KG1 (cell line): ENCODE measurements around the gene SLC25A15.

ENCODE experiments used
- DNase-seq: peaks from one replicate; lab custom pipeline; 2025; lab: John Stamatoyannopoulos, UW

The SLC25A15 gene

DNA sequence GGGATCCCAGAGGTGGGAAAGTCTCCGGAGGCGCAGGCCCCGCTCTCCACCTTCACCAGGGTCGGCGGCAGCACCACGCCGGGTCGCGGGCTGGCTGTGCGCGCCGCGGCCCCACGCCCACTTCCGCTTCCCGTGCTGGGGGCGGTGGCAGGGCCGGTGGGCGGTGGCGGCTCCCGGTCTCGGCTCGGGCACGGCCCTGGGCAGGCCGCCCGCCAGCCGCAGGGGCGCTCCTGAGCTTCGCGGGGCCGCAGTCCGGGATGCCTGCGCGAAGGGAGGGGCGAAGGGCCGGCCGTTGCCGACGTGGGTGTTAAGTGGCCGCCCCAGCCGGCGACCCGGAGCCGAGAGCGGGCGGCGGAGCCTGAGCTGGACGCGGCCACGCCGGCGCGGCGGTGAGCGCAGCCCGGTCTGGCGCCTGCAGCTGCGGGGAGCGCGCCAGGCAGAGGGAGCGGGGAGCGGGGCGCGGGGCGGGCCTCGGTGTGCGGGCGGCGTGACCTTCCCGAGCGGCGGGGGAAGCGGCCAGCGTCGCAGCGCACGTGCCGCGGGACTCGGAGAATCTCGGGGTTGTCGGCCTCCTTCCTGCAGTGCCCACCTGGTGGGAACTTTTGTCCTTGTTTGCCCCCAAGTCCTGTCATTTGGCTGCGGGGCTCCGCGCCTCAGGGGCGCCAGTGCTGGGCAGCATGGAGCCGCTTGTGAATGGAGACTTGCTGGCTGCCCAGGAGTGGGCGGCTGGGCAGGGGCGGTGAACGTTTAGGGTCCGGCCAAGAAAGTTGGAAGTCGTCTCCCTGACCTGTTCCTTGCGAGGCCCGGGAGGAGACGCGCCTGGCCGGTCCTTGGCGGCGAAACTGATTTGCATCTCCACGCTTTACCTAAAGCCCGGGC is at the start of gene SLC25A15:
SLC25A15 (plus strand) TSS at position 337 of the 879 bp plus-strand sequence. CDS start 3,616 bp downstream, outside the sequence.
- peak; percentile 34 for DNase-seq

DNA sequence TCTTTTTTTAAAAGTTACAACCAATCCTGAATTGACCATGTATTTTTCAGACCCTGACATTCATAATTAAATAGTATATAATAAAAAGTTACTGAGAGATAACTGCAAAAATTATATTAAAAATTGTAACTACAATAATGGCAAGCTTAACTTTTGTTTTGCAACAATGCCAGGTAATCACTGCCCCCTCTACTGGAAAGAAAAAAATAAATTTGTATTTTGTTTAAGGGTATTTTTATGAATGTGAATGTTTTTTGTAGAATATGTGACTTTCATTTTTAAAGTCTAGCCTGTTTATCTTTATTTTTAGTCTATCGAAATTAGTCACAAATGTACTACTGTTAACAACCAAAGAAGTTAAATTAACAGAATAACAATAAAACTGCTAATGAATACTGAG is 40.1 kb upstream of the SLC25A15 start:
- no peak for DNase-seq

DNA sequence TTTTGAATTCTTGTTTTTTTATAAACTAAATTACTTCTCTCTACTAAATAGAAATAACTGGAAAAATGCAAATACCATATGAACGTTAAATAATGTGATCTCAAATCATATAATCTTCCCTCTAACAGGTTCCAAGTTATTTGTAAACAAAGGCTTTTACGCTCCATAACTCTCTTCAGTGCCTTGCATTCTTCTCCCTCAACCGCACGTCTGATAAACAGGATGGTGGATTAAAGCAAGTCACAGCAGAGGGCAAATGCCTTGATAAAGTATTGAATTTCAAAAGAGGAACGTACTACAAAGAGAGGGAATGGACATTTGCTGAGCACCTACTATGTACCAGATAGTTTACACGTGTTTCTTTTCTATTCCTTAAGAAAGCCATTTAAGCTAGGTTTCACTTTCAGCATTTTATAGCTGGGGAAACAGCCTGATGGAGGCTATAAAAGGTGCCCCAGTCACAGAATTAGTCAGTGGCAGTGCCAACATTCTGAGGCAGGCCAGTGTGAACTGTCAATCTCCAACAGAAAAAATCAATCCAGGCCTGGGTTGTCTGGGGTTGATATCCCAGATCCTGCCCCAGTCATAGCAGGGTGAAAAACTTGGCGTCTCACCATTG is 34.2 kb upstream of the SLC25A15 start:
- DNase-seq, result no peak

DNA sequence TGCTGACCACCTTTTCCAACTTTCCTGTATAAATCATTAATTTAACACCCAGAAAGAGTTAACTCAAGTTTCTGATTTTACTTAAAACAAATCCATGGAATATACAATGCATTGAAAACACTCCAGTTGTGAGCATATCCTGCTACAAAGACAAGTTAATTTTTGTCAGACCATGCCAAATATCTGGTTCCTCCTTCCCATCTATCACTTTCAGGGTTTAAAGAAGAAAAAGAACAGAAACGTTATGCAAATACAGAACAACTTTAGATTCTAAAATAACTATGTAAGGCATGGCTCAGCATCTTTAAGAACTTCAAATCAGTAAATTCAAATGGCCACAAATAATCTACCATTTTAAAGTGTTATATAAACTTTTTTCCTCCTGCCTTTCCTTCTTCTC is 33.4 kb upstream of the SLC25A15 start:
- DNase-seq, result no peak

DNA sequence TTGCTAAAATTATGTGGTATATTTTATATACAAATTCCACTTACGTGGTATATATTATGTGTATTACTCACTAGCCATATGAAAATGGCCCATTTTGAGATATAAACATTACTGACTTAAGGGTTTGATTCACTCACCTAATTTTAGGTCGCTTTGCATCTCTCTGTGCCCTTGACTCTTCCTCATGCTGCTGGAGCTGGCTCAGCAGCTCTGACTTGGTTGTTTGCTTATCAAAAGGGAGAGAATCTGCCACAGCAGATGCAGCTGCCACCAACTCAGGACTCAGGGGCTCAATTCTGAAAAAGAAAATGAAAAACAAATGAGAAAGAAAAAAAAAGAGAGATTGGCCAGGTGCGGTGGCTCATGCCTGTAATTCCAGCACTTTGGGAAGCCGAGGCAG is 30.6 kb upstream of the SLC25A15 start:
- DNase-seq, result no peak

DNA sequence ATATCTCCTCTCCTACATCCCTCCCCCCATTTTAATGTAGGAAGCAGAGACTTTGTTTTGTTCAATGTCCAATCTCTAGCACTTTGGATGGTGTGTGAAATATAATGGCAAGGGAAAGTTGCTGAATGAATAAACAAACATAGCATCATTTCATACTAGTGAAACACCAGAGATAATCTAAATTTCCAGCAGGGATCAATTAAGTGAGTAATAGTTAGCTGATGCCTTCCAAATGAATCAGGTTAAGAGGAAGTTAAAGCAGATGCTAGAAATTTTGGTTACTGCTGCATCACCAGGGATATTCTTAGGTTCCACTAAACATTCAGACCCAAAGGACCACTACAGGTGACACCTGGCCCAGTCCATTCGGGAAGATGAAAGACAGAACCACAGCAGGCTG is 26.6 kb upstream of the SLC25A15 start:
- DNase-seq, result no peak

DNA sequence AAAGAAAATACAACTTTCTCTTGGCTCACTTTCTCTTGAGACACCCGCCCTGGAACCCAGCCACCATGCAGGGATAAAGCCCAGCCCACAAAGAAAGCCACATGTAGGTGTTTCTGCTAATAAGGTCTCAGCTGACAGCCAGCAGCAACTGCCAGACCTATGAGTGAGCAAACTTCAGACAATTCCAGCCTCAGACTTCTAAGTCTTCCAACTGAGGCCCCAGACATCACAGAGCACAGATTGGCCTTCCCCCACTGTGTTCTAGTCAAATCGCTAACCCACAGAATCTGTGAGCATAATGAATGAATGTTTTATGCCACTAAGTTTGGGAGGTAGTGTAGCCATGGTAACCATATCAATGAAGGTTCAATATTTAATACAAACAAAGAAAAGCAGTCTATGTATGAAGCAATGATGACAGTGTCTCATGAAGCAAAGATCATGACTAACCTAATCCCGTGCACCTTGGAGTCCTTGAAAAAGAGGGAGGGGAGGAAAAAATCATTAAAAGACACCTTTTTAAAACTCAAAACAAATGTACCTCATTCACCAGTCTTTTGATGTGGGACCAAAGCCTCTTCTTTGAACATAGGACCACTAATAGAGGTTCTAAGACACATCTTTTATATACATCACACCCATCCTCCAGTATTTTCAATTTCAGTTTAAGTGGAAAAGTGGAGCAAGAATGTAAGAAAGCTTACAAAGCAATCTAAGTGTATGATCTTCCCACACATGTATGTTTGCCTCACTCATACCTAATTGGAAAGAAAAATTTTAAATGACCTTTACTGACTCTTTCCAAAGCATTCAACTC is 24.6 kb upstream of the SLC25A15 start:
- DNase-seq, result no peak

DNA sequence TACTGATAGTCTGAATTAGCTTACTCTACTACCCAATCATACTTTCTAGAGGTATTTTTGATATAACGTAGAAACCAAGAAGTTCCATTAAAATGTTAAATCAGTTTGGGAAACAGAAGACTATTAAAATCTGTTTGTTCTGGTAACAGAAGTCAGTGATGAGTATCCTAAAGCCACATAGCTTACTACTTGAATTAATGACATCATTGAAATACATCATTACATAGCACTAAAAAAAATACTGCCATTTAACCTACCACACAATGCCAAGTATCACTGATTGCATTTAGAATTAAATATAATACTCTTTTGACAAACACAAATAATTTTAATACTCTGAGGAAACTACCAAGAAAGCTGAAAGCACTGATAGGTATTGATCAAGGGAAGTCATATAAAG is 23.8 kb upstream of the SLC25A15 start:
- no peak for DNase-seq

DNA sequence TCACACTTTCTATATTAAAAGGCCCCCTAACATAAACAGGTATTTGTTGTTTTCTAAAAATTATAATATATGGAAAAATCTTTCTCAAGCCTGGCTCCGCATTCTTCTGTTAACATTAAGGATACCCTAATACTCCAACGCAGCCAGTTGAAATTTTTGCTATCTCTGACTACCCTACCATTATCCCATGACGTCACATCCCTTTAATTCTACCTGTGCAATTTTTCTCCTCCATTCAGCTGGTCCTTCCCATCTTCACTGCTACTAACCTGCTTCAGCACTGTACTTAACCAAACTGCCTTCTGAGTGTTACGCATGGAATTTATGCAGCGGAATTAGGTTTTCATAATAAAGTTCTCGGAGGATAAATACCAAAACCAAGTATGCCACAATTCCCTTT is 19.4 kb upstream of the SLC25A15 start:
- DNase-seq, result no peak

DNA sequence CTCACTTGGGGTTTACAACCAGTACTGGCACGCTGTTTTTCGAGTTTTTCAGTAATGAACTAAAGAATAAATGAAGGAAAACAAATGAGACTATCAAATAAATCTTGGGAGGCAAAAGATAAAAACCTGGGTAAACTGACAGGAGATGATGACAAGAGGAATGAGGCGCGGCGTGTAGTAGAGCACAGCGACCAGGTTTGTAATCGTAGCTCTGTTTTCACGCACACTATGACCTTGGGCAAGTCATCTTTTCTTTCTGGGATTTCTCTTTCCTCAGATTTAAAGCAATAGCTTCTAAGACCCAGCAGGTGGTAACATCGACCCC is 18.8 kb upstream of the SLC25A15 start:
- DNase-seq, result no peak

DNA sequence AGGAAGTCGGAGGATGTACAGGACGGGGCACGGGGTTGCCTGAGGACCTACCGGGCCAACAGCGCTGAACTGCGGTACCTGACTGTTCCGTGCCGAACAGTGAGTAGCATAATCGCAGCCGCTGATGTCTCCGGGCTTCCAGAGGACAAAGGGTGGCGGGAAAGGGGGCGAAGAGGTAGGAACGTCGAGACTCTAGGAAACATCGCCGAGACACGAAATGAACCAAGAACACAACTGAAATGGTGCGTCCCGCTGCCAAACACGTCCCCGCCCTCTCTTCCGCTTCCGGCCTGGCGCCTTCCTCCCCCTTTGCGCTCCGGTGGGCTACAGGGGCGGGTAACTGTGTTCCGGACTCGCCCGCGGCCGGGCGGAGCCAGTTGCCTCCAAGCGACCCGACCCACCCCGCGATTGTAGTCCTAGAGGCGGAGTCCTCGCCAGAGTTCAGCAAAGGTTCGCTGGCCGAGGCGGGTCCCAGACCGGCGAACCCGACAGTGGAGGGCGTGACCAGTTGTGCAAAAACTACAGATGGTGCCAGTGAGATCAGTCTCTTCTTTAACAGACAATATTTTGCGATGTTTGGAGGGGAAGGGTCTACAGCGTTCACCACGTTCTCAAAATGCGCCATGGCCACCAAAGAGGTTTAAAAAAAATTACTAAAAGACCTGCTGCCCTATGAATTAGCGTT is 18.3 kb upstream of the SLC25A15 start, which contains the start of gene MRPS31:
MRPS31 (minus strand) TSS at position 257 of the 685 bp plus-strand sequence; CDS start at position 203, 54 bp downstream.
- peak; percentile 79 for DNase-seq

DNA sequence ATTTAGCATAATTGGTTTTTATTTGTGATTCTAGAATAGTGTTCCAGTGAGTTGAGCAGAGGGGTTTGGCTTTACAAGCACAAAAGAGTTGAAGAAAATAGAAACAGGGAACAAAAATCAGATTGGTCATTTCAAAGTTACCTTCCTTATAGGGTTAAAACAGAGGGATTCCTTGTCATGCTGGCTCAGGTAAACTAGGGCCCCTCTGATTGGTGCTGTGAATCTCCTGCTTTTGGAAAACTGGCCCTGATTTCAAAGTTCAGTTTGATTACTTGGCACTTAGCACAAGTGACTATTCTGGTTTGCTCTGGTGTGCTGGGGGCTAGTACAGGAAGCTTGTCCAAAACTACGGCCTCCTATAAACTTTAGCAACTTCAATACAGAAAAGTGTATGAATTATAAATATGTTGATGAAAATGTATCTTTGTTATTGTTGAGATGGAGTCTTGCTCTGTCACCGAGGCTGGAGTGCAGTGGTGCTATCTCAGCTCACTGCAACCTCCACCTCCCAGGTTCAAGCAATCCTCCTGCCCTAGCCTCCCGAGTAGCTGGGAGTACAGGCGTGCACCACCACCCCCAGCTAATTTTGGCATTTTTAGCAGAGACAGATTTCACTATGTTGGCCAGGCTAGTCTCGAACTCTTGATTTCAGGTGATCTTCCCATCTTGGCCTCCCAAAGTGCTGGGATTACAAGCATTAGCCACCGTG is 16.5 kb upstream of the SLC25A15 start:
- DNase-seq, result no peak

DNA sequence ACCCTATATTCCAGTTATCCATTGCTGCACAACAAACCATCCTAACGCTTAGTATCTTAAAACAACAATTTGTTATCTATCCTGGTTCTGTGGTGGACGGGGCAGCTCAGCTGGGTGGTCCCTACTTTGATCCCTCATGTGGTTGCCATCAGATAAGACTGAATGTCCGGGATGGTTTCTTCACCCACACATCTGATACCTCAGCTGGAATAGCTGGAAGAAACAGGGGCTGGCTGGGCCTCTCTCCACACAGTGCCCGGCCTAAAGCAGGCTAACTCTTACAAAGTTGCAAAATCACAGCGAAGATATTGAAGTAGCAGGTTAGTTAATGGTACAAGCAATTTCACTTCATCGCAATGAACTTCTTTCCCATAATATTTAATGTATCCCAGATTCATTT is 14.7 kb upstream of the SLC25A15 start:
- DNase-seq, result no peak

DNA sequence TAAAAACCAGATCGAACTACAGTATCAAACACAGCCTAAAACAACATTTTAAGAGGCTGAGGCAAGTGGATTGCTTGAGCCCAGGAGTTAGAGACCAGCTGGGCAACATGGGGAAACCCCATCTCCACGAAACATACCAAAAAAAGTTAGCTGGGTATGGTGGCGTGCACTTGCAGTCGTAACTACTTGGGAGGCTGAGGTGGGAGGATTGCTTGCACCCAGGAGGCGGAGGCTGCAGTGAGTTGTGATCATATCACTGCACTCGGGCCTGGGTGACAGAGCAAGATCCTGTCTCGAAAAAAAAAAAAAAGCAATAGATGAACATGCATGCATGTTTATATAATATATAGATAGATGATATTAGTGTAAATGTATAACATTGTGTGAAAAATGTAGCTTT is 13.2 kb upstream of the SLC25A15 start:
- DNase-seq, result no peak

DNA sequence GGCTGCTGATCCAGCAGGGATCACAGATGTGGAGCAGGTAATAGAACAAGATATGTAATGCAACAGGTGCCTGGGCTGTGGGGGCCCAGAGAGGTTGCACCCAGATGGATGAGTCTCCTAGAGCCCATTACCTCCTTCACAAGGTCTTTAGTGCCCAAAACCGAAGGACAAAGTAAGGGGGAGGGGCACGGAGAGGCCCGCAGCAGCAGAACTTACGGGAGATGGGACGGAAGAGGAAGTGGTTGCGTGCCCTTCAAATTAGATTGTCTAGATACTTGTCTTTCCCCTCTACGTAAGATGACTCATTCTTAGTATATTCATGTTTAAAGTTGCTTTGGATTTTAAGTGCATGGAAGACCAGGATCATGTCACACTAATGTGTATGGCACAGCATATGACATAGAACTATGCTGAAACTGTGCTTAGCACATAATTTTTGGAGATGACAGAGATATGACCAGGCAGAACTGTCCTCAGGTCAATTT is 12.7 kb upstream of the SLC25A15 start:
- DNase-seq, result peak; percentile 68

DNA sequence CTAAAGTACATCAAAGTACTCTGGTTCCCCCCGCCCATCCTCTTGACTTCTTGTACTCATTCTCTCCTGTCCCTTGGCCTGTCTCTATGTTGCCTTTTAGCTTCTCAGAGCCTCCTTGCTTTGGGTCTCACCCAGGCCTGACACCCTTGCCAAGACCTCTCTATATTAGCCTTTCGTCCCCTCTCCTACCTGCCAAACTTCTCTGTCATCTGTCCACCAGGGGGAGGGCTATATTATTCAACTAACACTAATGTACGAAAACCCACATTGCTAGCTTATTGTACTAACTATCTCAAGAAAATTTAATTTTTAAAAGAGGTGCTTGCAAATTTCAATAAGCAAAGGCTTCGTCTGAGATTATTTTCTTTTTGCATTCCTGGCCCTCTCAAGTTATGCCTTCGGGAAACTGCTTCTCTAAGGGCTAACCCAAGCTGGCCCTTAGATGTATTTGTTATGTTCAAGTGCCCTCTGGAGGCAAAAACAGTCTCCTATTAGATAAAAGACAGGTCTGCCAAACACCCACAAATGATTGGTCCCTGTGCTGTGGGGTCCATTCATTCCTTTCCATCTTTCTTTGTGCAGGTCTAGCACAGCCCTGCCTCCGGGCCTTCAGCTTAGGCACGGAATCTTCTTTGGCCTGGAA is 12.1 kb upstream of the SLC25A15 start:
- DNase-seq, result peak; percentile 75

DNA sequence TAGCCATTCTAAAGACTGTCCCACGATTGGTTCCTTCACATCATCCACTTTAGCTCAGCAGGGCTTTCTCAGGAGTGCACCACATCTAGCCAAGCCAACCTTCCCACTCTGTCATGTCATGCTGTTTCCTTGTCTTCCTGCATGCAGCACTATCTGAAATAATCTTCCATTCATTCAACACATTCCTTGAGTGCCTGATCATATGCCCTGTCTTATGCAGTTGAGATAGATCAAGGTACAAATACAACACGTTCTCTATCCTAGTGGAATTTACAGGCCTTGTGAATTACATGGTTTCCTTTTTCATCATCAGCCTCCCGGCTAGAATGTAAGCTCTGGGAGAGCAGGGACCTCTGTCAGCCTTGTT is 11.6 kb upstream of the SLC25A15 start:
- DNase-seq, result no peak

DNA sequence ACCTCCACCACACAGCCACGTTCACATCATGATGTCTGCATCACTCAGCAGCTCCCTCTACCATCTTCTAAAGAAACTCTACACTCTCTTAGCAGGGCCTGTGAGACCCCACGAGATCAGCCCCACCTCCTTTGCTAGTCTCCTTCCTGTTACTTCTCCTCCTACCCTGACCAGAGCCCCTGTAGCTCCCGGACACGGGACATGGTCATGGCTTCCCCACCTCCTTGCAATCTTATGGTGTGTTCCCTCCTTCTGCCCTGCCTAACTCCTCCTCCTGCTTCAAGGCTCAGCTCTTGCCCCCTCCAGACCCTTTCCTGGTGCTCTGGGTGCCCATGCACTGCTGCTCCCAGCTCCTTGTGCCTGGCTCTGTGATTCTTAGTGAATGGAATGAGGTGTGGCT is 10.4 kb upstream of the SLC25A15 start:
- DNase-seq, result no peak

DNA sequence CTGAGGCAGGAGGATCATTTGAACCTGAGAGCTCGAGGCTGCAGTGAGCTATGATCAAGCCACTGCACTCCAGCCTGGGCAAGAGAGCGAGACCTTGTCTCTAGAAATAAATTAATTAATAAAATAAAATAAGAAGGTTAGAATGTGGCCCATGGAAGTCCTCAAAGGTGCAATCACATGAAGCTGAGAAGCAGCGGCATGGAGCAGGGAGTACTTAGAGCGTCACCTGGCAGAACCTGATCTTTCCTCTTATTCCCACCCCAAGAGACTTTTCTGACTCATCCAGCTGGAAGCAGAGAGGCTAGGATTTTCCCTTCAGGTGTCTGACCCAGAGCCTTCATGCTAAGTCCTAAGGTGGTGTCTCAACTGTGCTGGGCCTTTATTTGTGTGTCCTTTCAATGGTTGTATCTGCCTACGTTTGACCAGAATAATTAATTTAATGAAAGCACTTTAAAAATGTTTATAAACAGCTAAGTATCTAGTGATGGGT is 9.6 kb upstream of the SLC25A15 start:
- no peak for DNase-seq

DNA sequence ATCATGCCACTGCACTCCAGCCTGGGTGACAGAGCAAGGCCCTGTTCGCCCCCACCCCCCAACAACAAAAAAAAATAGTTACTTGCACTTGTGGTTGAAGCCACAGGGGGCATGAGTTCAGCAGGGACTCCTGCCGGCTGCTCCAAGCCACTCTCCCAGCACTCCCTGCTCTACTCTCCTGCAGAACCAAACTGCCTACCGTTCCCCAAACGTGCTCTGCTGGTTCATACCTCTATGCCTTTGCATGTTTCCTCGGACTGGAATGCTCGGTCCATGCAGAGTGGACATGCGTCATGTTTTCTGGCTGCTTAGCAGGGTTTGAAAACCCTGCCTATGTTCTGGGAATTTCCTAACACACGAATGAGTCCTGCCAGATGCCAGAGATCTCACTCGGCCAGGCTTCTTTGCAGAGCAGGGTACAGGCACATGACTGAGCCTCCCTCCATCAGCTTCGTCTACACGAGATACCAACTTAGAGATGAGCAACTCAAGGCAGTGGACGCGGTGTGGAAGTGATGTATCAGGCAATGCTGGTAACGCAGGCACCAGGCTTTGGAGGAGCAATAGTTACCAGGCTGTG is 8.5 kb upstream of the SLC25A15 start:
- DNase-seq, result no peak
